Gastroesophageal sphincter (tissue), 3 donors: ENCODE data around the gene ELK4.

ENCODE experiments used
- POLR2AphosphoS5 ChIP-seq: sonication (generic); formaldehyde crosslinking; IDR thresholded peaks from one replicate; pipeline ENCODE4 v1.6.1; 2017; ENCODE audit warnings: antibody characterized with exemption
- TF ChIP-seq, protein P1 (sequence below), 4 experiments: fragments of 200-600 bp in 2 of 4; fragments of 450-650 bp in 2 of 4; sonication (generic) in 1 of 4; IDR thresholded peaks; one replicate each; pipeline ENCODE4 v1.5.1; 2017 to 2019; ENCODE audit warnings: antibody characterized with exemption in 4 of 4, mild to moderate bottlenecking in 2 of 4, moderate library complexity in 2 of 4

GRCh38 chr1:205591522-205592351, 40.1 kb downstream of the ELK4 start:
- TF ChIP-seq POLR2AphosphoS5 = peak; percentile 49
- TF ChIP-seq, protein P1, sequence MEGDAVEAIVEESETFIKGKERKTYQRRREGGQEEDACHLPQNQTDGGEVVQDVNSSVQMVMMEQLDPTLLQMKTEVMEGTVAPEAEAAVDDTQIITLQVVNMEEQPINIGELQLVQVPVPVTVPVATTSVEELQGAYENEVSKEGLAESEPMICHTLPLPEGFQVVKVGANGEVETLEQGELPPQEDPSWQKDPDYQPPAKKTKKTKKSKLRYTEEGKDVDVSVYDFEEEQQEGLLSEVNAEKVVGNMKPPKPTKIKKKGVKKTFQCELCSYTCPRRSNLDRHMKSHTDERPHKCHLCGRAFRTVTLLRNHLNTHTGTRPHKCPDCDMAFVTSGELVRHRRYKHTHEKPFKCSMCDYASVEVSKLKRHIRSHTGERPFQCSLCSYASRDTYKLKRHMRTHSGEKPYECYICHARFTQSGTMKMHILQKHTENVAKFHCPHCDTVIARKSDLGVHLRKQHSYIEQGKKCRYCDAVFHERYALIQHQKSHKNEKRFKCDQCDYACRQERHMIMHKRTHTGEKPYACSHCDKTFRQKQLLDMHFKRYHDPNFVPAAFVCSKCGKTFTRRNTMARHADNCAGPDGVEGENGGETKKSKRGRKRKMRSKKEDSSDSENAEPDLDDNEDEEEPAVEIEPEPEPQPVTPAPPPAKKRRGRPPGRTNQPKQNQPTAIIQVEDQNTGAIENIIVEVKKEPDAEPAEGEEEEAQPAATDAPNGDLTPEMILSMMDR (IDR thresholded peaks at IDR 0.05) = peak; percentile 96 to 99 (median 99)
